DOHH2 (cell line): ENCODE data around the gene TOR2A.

Experiments
- EZH2phosphoT487 ChIP-seq: fragments of 200-600 bp; sonication (generic); IDR thresholded peaks from 2 replicates; pipeline ENCODE4 v1.6.1; 2017; ENCODE audit warnings: borderline replicate concordance, mild to moderate bottlenecking, antibody characterized with exemption, low read length, moderate library complexity, mixed read lengths
- TF ChIP-seq, protein P1 (sequence below): fragments of 200-600 bp; sonication (generic); IDR thresholded peaks from one replicate; pipeline ENCODE4 v1.5.1; 2014; ENCODE audit warnings: antibody characterized with exemption, mild to moderate bottlenecking, low read depth, low read length; ENCODE audit not compliant: poor library complexity, severe bottlenecking

DNA sequence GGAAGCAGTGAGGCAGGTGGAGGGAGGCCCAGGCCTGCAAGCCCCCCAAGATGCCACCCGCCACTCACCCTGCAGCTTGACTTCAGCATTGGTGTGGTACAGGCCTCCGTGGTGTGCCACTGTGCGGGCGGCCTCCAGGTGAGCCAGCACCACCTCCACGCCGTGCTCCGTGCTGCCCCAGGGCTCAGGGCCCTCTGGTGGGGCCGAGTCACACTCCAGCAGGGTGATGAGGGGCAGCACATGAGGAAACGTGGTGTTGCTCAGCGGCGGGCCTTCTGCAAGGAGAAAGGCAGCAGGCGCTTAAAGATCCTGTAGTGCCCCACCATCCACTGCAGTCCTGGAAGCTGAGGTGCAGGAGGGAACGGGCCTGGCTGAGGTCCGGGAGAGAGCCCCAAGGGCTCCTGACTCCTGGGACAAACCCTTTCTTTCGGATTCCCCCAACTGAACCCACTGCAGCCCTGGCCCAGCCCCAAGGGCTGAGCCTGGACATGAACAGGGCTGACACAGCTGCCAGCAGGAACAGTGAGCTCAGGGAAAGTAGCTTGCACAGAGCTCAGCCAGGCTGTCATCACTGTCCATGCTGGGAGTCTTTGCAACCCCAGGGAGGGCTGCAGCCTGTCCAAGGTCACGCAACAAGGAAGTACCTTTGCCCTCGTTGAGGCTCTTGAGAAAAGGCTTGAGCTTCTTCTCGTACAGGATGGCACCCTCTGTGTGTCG is 4.7 kb upstream of the TOR2A start:
- TF ChIP-seq, protein P1, sequence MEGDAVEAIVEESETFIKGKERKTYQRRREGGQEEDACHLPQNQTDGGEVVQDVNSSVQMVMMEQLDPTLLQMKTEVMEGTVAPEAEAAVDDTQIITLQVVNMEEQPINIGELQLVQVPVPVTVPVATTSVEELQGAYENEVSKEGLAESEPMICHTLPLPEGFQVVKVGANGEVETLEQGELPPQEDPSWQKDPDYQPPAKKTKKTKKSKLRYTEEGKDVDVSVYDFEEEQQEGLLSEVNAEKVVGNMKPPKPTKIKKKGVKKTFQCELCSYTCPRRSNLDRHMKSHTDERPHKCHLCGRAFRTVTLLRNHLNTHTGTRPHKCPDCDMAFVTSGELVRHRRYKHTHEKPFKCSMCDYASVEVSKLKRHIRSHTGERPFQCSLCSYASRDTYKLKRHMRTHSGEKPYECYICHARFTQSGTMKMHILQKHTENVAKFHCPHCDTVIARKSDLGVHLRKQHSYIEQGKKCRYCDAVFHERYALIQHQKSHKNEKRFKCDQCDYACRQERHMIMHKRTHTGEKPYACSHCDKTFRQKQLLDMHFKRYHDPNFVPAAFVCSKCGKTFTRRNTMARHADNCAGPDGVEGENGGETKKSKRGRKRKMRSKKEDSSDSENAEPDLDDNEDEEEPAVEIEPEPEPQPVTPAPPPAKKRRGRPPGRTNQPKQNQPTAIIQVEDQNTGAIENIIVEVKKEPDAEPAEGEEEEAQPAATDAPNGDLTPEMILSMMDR = no peak
- no peak for TF ChIP-seq EZH2phosphoT487
